ENCODE measurements around the gene SUSD2.
"Not testable (repeated sequence)": the region's sequence is repeated elsewhere in the genome, so short reads cannot be mapped to it uniquely, and the experiment has no call there.

SUSD2 gene

GRCh38 chr22:24181088-24181995 lies at the start of gene SUSD2:
Gene SUSD2 (plus strand): TSS chr22:24181487. CDS start chr22:24181520, 33 bp downstream.
- DNase-seq (ENCODE audit: low read depth), result no peak

- no peak for DNase-seq (ENCODE audit: low read depth)
These were observed 47.9 kb upstream of the SUSD2 start for GRCh38 chr22:24133187-24133965.

GRCh38 chr22:24134090-24134846 lies 47.0 kb upstream of the SUSD2 start:
- peak; percentile 71 for DNase-seq (ENCODE audit: low read depth)

- not testable (repeated sequence) for DNase-seq (ENCODE audit: low read depth)
These were observed 44.8 kb upstream of the SUSD2 start for GRCh38 chr22:24136533-24136932.

GRCh38 chr22:24137595-24137994 lies 43.7 kb upstream of the SUSD2 start:
- DNase-seq (ENCODE audit: low read depth), result no peak

GRCh38 chr22:24138649-24139420 lies 42.5 kb upstream of the SUSD2 start:
- no peak for DNase-seq (ENCODE audit: low read depth)

- no peak for DNase-seq (ENCODE audit: low read depth)
These were observed 40.9 kb upstream of the SUSD2 start for GRCh38 chr22:24140357-24140756.

GRCh38 chr22:24141586-24141985 lies 39.7 kb upstream of the SUSD2 start:
- DNase-seq (ENCODE audit: low read depth), result no peak

GRCh38 chr22:24142241-24142640 lies 39.0 kb upstream of the SUSD2 start:
- DNase-seq (ENCODE audit: low read depth), result no peak

GRCh38 chr22:24142831-24143230 lies 38.5 kb upstream of the SUSD2 start:
- no peak for DNase-seq (ENCODE audit: low read depth)

- no peak for DNase-seq (ENCODE audit: low read depth)
These were observed 37.1 kb upstream of the SUSD2 start for GRCh38 chr22:24144056-24144777.

GRCh38 chr22:24144778-24145085 lies 36.6 kb upstream of the SUSD2 start:
- no peak for DNase-seq (ENCODE audit: low read depth)

GRCh38 chr22:24145446-24146193 lies 35.7 kb upstream of the SUSD2 start:
- no peak for DNase-seq (ENCODE audit: low read depth)

GRCh38 chr22:24146194-24146616 lies 35.1 kb upstream of the SUSD2 start:
- no peak for DNase-seq (ENCODE audit: low read depth)

GRCh38 chr22:24146791-24147353 lies 34.4 kb upstream of the SUSD2 start:
- DNase-seq (ENCODE audit: low read depth), result no peak

- no peak for DNase-seq (ENCODE audit: low read depth)
These were observed 33.6 kb upstream of the SUSD2 start for GRCh38 chr22:24147666-24148065.

- DNase-seq (ENCODE audit: low read depth), result no peak
These were observed 32.8 kb upstream of the SUSD2 start for GRCh38 chr22:24148266-24149197.

- DNase-seq (ENCODE audit: low read depth), result no peak
These were observed 32.1 kb upstream of the SUSD2 start for GRCh38 chr22:24149198-24149590.

- no peak for DNase-seq (ENCODE audit: low read depth)
These were observed 27.9 kb upstream of the SUSD2 start for GRCh38 chr22:24153353-24153752.

All from stimulated activated CD8-positive, alpha-beta memory T cell treated with anti-CD3 and anti-CD28 coated beads, Interleukin-12 subunit alpha, Interleukin-12 subunit beta, amount 100 ng/mL, for 1 hour (primary cell).